H1 (cell line): ENCODE results near the gene GSK3B.

Experiments used
- CEBPB ChIP-seq: IDR thresholded peaks from 2 replicates; pipeline ENCODE4 v1.6.1; 2012; ENCODE audit warnings: low read depth, low read length
- CHD1 ChIP-seq: IDR thresholded peaks from 2 replicates; pipeline ENCODE4 v1.6.1; 2012; ENCODE audit warnings: low read depth, low read length, improper control_type of control experiment
- CTCF ChIP-seq, 3 experiments: IDR thresholded peaks; 1 replicate in 2 of 3; 2 replicates in 1 of 3; pipeline versions ENCODE4 v1.5.1 to v1.6.1; 2011; ENCODE audit warnings: low read length in 3 of 3, mild to moderate bottlenecking in 3 of 3, inconsistent platforms in 2 of 3, low read depth in 1 of 3, moderate library complexity in 1 of 3; ENCODE audit not compliant: insufficient read depth in 1 of 3; ENCODE audit errors: control extremely low read depth in 1 of 3
- HDAC6 ChIP-seq: IDR thresholded peaks from one replicate; pipeline ENCODE4 v1.7.1; 2012; ENCODE audit warnings: low read depth, mild to moderate bottlenecking, inconsistent platforms, low read length, moderate library complexity
- KDM1A ChIP-seq: fragments of 200-600, 300-600 bp; sonication (generic); IDR thresholded peaks from 2 replicates; pipeline ENCODE4 v1.7.1; 2016; ENCODE audit warnings: mild to moderate bottlenecking, low read length, borderline replicate concordance
- POLR2A ChIP-seq, 2 experiments: IDR thresholded peaks; 1 replicate in 1 of 2; 2 replicates in 1 of 2; pipeline ENCODE4 v1.6.1; 2011; ENCODE audit warnings: low read depth in 2 of 2, low read length in 2 of 2, mild to moderate bottlenecking in 2 of 2; ENCODE audit errors: control extremely low read depth in 1 of 2

- TF ChIP-seq POLR2A (IDR thresholded peaks at IDR 0.05; ENCODE audit: control extremely low read depth in 1 of 2, low read depth in 2 of 2, low read length in 2 of 2) (no peak), CEBPB (no peak), HDAC6 (no peak), CTCF (IDR thresholded peaks at IDR 0.05; ENCODE audit: control extremely low read depth in 1 of 3, insufficient read depth in 1 of 3, low read depth in 1 of 3, low read length in 3 of 3) (no peak), KDM1A (no peak), CHD1 (no peak)
Measured at GRCh38 chr3:119880966-119881365, 213.3 kb downstream of the GSK3B start.
